ENCODE data around the gene FERMT1.

Gene FERMT1

DNA sequence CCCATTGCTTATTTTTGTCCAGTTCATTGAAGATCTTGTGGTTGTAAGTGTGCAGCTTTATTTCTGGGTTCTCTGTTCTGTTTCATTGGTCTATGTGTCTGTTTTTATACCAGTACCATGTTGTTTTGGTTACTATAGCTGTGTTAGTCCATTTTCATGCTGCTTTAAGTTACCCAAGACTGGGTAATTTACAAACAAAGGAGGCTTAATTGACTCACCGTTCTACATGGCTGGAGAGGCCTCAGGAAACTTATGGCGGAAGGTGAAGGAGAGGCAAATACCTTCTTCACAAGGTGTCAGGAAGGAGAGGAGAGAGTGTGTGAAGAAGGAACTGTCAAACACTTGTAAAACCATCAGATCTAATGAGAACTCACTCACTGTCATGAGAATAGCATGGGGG, 29.9 kb upstream of the FERMT1 start:
- no peak for DNase-seq
- 50% methylated on average over 2 of the region's 2 CpGs for WGBS (ENCODE audit: insufficient coverage)
- CTCF ChIA-PET: no interaction called here

DNA sequence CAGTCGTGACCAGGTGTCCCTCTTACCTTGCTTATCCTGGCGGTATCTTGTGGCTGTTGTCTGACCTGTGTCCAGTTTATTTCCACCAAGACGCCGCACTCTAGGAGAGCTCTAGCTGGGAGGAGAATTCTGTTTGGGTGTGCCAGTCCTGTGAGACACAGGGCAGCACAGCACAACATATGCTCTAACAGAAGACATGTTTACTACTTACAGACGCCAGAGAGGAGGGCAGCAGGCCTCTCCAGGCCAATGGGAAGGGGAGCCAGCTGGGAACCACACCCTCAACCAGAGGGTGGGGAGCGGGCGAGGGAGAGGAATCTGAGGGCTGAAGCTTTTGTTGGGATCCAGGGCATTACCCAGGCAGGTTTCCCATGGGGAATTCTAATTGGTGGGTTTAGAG, 25.2 kb upstream of the FERMT1 start:
- DNase-seq: no peak
- H3K9me3 ChIP-seq (ENCODE audit: control extremely low read depth in 1 of 5, control insufficient read depth in 4 of 5, insufficient read depth in 2 of 5, low read depth in 1 of 5, low read length in 4 of 5): peaks cover 0 to 15% (median 7%) of the 10 kb centered on the region in 5 experiments
- H3K36me3 ChIP-seq (ENCODE audit: control insufficient read depth in 4 of 4, insufficient read depth in 4 of 4, low read length in 3 of 4): no peaks in the 10 kb centered on the region
- no peaks in the 10 kb centered on the region for H3K4me1 ChIP-seq (ENCODE audit: control extremely low read depth in 1 of 4, control insufficient read depth in 4 of 4, insufficient read depth in 4 of 4, low read length in 3 of 4)
- H3K27me3 ChIP-seq (replicated peaks in 2 of 5; ENCODE audit: control insufficient read depth in 4 of 5, insufficient read depth in 5 of 5, low read length in 4 of 5): peaks cover 0 to 2% (median 0%) of the 10 kb centered on the region in 5 experiments
- H3K27ac ChIP-seq (ENCODE audit: insufficient read depth in 1 of 2, low read depth in 1 of 2, low read length in 2 of 2, poor library complexity in 1 of 2, severe bottlenecking in 2 of 2): no peak overlapping the region
- ChIA-PET CTCF (no interaction called here), POLR2A (no interaction called here)
- 100% methylated on average over 3 of the region's 7 CpGs for WGBS (ENCODE audit: insufficient coverage)
- no peak overlapping the region for H3K4me3 ChIP-seq (ENCODE audit: control insufficient read depth in 1 of 7, extremely low read depth in 1 of 7, insufficient read depth in 4 of 7, low read depth in 2 of 7, low read length in 6 of 7)

More for the DNA sequence above, 29.9 kb upstream of the FERMT1 start:
- H3K27me3 ChIP-seq (replicated peaks in 2 of 5; ENCODE audit: control insufficient read depth in 4 of 5, insufficient read depth in 5 of 5, low read length in 4 of 5): peaks cover 0 to 2% (median 0%) of the 10 kb centered on the region in 5 experiments
- H3K36me3 ChIP-seq (ENCODE audit: control insufficient read depth in 4 of 4, insufficient read depth in 4 of 4, low read length in 3 of 4): no peaks in the 10 kb centered on the region
- H3K4me1 ChIP-seq (ENCODE audit: control extremely low read depth in 1 of 4, control insufficient read depth in 4 of 4, insufficient read depth in 4 of 4, low read length in 3 of 4): no peaks in the 10 kb centered on the region
- H3K9me3 ChIP-seq (ENCODE audit: control extremely low read depth in 1 of 5, control insufficient read depth in 4 of 5, insufficient read depth in 2 of 5, low read depth in 1 of 5, low read length in 4 of 5): peaks cover 0 to 28% (median 9%) of the 10 kb centered on the region in 5 experiments
- POLR2A ChIA-PET: no interaction called here
- no peak overlapping the region for H3K27ac ChIP-seq (ENCODE audit: insufficient read depth in 1 of 2, low read depth in 1 of 2, low read length in 2 of 2, poor library complexity in 1 of 2, severe bottlenecking in 2 of 2)
- no peak overlapping the region for H3K4me3 ChIP-seq (ENCODE audit: control insufficient read depth in 1 of 7, extremely low read depth in 1 of 7, insufficient read depth in 4 of 7, low read depth in 2 of 7, low read length in 6 of 7)

DNA sequence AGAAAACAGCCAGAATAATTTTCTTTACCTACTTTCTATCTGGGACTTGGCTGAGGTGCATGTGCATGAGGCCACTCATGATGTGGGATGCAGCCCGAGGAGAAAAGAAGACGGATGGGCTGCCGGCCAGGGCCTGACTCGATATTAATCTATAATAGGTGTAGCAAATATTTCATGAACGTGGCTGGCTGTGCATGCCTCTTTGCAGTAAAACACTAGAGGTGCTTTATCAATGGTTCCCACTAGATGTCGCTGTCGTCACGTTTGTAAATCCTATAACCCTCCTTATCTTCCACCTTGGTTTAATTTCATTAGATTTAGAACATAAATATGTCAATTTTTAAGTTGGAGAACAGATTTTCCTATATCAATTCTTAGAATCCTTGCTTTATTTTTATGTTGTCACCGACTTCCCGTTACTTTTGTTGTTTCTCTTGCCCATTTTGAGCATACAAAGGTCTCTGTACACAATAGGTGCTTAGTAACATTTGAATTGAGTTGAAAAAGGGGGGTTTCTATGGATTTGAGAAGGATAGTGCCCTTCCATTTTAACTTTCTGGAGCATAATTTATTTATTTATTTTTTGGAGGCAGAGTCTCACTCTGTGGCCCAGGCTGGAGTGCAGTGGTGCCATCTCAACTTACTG, 19.6 kb upstream of the FERMT1 start:
- Histone ChIP-seq H3K27ac (ENCODE audit: insufficient read depth in 1 of 2, low read depth in 1 of 2, low read length in 2 of 2, poor library complexity in 1 of 2, severe bottlenecking in 2 of 2) (no peak overlapping the region), H3K4me3 (ENCODE audit: control insufficient read depth in 1 of 7, extremely low read depth in 1 of 7, insufficient read depth in 4 of 7, low read depth in 2 of 7, low read length in 6 of 7) (no peak overlapping the region), H3K27me3 (replicated peaks in 2 of 5; ENCODE audit: control insufficient read depth in 4 of 5, insufficient read depth in 5 of 5, low read length in 4 of 5) (peaks cover 0 to 5% (median 0%) of the 10 kb centered on the region in 5 experiments), H3K9me3 (ENCODE audit: control extremely low read depth in 1 of 5, control insufficient read depth in 4 of 5, insufficient read depth in 2 of 5, low read depth in 1 of 5, low read length in 4 of 5) (peaks cover 0 to 10% (median 3%) of the 10 kb centered on the region in 5 experiments), H3K36me3 (ENCODE audit: control insufficient read depth in 4 of 4, insufficient read depth in 4 of 4, low read length in 3 of 4) (no peaks in the 10 kb centered on the region), H3K4me1 (ENCODE audit: control extremely low read depth in 1 of 4, control insufficient read depth in 4 of 4, insufficient read depth in 4 of 4, low read length in 3 of 4) (no peaks in the 10 kb centered on the region)
- POLR2A ChIA-PET: no interaction called here
- peak; percentile 57 to 79 (median 68) for DNase-seq
- CTCF ChIA-PET: no interaction called here
- 0% methylated on average over 3 of the region's 10 CpGs for WGBS (ENCODE audit: insufficient coverage)

DNA sequence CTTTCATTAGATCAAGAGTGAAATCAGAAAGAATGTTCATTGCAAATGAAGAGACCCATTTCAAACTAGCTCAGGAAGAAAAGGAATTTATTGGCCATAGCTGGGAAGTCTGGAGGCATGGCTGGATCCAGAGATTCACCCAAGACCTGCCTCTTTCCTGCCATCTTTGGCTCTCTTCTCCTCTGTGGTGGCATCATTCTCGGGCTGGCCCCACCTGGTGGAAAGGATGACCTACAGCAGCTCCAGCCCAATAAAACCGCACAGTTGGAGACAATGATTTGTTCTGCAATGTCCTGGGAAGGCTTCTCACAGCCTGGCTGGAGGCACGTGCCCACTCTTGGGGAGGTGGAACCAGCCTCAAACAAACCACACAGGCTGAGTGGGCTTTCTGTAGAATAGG, 18.1 kb upstream of the FERMT1 start:
- Histone ChIP-seq H3K4me1 (ENCODE audit: control extremely low read depth in 1 of 4, control insufficient read depth in 4 of 4, insufficient read depth in 4 of 4, low read length in 3 of 4) (no peaks in the 10 kb centered on the region), H3K27me3 (replicated peaks in 2 of 5; ENCODE audit: control insufficient read depth in 4 of 5, insufficient read depth in 5 of 5, low read length in 4 of 5) (peaks cover 0 to 5% (median 2%) of the 10 kb centered on the region in 5 experiments), H3K9me3 (ENCODE audit: control extremely low read depth in 1 of 5, control insufficient read depth in 4 of 5, insufficient read depth in 2 of 5, low read depth in 1 of 5, low read length in 4 of 5) (peaks cover 0 to 6% (median under 1%) of the 10 kb centered on the region in 5 experiments), H3K27ac (ENCODE audit: insufficient read depth in 1 of 2, low read depth in 1 of 2, low read length in 2 of 2, poor library complexity in 1 of 2, severe bottlenecking in 2 of 2) (no peak overlapping the region), H3K36me3 (ENCODE audit: control insufficient read depth in 4 of 4, insufficient read depth in 4 of 4, low read length in 3 of 4) (no peaks in the 10 kb centered on the region), H3K4me3 (ENCODE audit: control insufficient read depth in 1 of 7, extremely low read depth in 1 of 7, insufficient read depth in 4 of 7, low read depth in 2 of 7, low read length in 6 of 7) (no peak overlapping the region)
- DNase-seq: peak in 2 of 3 donors; percentile 5 to 6
- WGBS (ENCODE audit: insufficient coverage): 78% methylated on average over 3 of the region's 3 CpGs
- POLR2A ChIA-PET: no interaction called here
- CTCF ChIA-PET: interaction anchor here (0.6 to 1.5 kb wide), 6 partner anchors 12 to 1145 kb away, joined by 3 to 4 read pairs (median 3); no protein-coding TSS in a partner anchor

DNA sequence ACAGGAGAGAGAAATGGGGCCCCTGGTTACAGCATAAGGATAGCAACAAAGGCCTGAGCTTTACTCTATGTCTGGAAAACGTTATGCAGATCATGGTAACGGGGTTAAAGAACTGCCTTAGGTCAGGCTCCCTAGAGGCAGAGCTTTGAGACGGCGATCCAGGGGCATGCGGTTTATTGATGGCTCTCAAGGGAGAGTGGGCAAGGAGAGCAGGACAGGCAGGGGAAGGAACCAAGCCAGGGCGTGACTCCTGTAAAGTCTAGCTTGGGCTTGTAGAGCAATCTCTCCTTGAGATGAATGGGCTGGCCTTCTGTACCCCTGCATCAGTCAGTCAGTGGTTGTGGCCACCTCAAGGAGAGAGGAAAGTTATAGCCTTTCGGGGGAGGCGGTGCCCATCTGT, 12.5 kb upstream of the FERMT1 start:
- H3K4me3 ChIP-seq (ENCODE audit: control insufficient read depth in 1 of 7, extremely low read depth in 1 of 7, insufficient read depth in 4 of 7, low read depth in 2 of 7, low read length in 6 of 7): no peak overlapping the region
- no peak overlapping the region for H3K27ac ChIP-seq (ENCODE audit: insufficient read depth in 1 of 2, low read depth in 1 of 2, low read length in 2 of 2, poor library complexity in 1 of 2, severe bottlenecking in 2 of 2)
- POLR2A ChIA-PET: no interaction called here
- H3K4me1 ChIP-seq (ENCODE audit: control extremely low read depth in 1 of 4, control insufficient read depth in 4 of 4, insufficient read depth in 4 of 4, low read length in 3 of 4): no peaks in the 10 kb centered on the region
- peaks cover 0 to 6% (median 4%) of the 10 kb centered on the region in 5 experiments for H3K27me3 ChIP-seq (replicated peaks in 2 of 5; ENCODE audit: control insufficient read depth in 4 of 5, insufficient read depth in 5 of 5, low read length in 4 of 5)
- WGBS (ENCODE audit: insufficient coverage): 98% methylated on average over 8 of the region's 8 CpGs
- CTCF ChIA-PET: interaction anchor here (1.2 kb wide), 1 partner anchor 13 kb away, joined by 4 read pairs; the partner anchor contains the start of gene FERMT1
- H3K9me3 ChIP-seq (ENCODE audit: control extremely low read depth in 1 of 5, control insufficient read depth in 4 of 5, insufficient read depth in 2 of 5, low read depth in 1 of 5, low read length in 4 of 5): no peaks in the 10 kb centered on the region
- no peak for DNase-seq
- H3K36me3 ChIP-seq (ENCODE audit: control insufficient read depth in 4 of 4, insufficient read depth in 4 of 4, low read length in 3 of 4): no peaks in the 10 kb centered on the region

DNA sequence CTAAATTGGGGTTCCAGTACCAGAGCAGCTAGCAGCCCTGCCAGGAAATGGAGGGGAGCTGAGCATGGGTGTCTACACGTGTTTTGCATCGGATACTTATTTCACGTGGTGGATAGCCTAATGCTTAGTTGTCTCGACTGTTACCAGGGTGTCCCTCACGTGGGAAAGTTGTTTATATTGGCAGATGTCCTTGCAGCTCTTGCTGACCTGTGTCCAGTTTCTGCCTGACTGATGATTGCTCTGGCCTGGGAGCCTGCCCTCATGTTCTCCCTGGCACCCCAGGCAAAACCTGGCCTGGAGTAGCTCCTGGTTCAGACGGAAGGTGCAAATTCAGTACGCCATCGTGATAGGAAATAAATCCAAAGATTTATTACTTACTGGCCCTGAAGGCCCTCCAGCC, 11.8 kb upstream of the FERMT1 start:
- H3K9me3 ChIP-seq (ENCODE audit: control extremely low read depth in 1 of 5, control insufficient read depth in 4 of 5, insufficient read depth in 2 of 5, low read depth in 1 of 5, low read length in 4 of 5): no peaks in the 10 kb centered on the region
- H3K36me3 ChIP-seq (ENCODE audit: control insufficient read depth in 4 of 4, insufficient read depth in 4 of 4, low read length in 3 of 4): no peaks in the 10 kb centered on the region
- 93% methylated on average over 8 of the region's 8 CpGs for WGBS (ENCODE audit: insufficient coverage)
- CTCF ChIA-PET: no interaction called here
- peaks cover 0 to 8% (median 4%) of the 10 kb centered on the region in 5 experiments for H3K27me3 ChIP-seq (replicated peaks in 2 of 5; ENCODE audit: control insufficient read depth in 4 of 5, insufficient read depth in 5 of 5, low read length in 4 of 5)
- H3K4me1 ChIP-seq (ENCODE audit: control extremely low read depth in 1 of 4, control insufficient read depth in 4 of 4, insufficient read depth in 4 of 4, low read length in 3 of 4): no peaks in the 10 kb centered on the region
- POLR2A ChIA-PET: no interaction called here
- DNase-seq: no peak
- no peak overlapping the region for H3K4me3 ChIP-seq (ENCODE audit: control insufficient read depth in 1 of 7, extremely low read depth in 1 of 7, insufficient read depth in 4 of 7, low read depth in 2 of 7, low read length in 6 of 7)
- H3K27ac ChIP-seq (ENCODE audit: insufficient read depth in 1 of 2, low read depth in 1 of 2, low read length in 2 of 2, poor library complexity in 1 of 2, severe bottlenecking in 2 of 2): no peak overlapping the region

DNA sequence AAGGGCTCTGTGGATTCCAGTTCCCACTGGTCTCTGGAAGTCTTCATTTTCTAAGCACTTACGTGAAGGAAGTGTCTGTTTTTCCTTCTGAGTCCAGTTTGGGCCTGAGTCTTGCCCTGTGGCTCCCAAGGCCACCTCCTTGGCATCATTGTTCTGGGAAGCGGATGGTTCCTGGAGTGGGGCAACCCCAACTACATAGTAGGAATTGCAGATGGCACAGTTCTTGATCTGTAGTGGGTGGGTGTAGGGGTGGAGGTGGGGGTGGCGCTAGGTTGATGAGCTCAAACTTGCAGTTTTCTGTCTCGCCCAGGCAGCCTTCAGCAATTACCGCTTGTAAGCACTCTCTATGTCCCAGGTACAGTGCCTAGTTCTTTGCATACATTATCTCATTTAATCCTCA, 7.2 kb upstream of the FERMT1 start:
- H3K27me3 ChIP-seq (replicated peaks in 2 of 5; ENCODE audit: control insufficient read depth in 4 of 5, insufficient read depth in 5 of 5, low read length in 4 of 5): peaks cover 0 to 9% (median 0%) of the 10 kb centered on the region in 5 experiments
- no peaks in the 10 kb centered on the region for H3K36me3 ChIP-seq (ENCODE audit: control insufficient read depth in 4 of 4, insufficient read depth in 4 of 4, low read length in 3 of 4)
- H3K4me1 ChIP-seq (ENCODE audit: control extremely low read depth in 1 of 4, control insufficient read depth in 4 of 4, insufficient read depth in 4 of 4, low read length in 3 of 4): no peaks in the 10 kb centered on the region
- H3K4me3 ChIP-seq (ENCODE audit: control insufficient read depth in 1 of 7, extremely low read depth in 1 of 7, insufficient read depth in 4 of 7, low read depth in 2 of 7, low read length in 6 of 7): no peak overlapping the region
- ChIA-PET CTCF (no interaction called here), POLR2A (no interaction called here)
- no peak overlapping the region for H3K27ac ChIP-seq (ENCODE audit: insufficient read depth in 1 of 2, low read depth in 1 of 2, low read length in 2 of 2, poor library complexity in 1 of 2, severe bottlenecking in 2 of 2)
- DNase-seq: no peak
- WGBS (ENCODE audit: insufficient coverage): 100% methylated on average over 1 of the region's 5 CpGs
- H3K9me3 ChIP-seq (ENCODE audit: control extremely low read depth in 1 of 5, control insufficient read depth in 4 of 5, insufficient read depth in 2 of 5, low read depth in 1 of 5, low read length in 4 of 5): no peaks in the 10 kb centered on the region
